HG02973 (cell line): ENCODE measurements around the gene CDH4.

Source experiments
- ATAC-seq: cut with Tn5 transposase; IDR thresholded peaks from one replicate; pipeline ENCODE4 v1.9.1; 2021; ENCODE audit warnings: moderate library complexity; ENCODE audit not compliant: unreplicated experiment

Gene CDH4

GRCh38 chr20:61861054-61861841, 609.2 kb downstream of the CDH4 start:
- ATAC-seq: no peak

- no peak for ATAC-seq
These were observed 609.8 kb downstream of the CDH4 start for GRCh38 chr20:61861858-61862257.

GRCh38 chr20:61862881-61863280, 610.8 kb downstream of the CDH4 start:
- ATAC-seq: no peak

- ATAC-seq: no peak
These were observed 612.4 kb downstream of the CDH4 start for GRCh38 chr20:61864481-61864880.

- ATAC-seq: no peak
These were observed 613.3 kb downstream of the CDH4 start for GRCh38 chr20:61865353-61865752.

GRCh38 chr20:61866165-61866564, 614.1 kb downstream of the CDH4 start:
- no peak for ATAC-seq

GRCh38 chr20:61868006-61868405, 615.9 kb downstream of the CDH4 start:
- no peak for ATAC-seq

- ATAC-seq: no peak
These were observed 616.5 kb downstream of the CDH4 start for GRCh38 chr20:61868466-61869090.

- ATAC-seq: no peak
These were observed 617.9 kb downstream of the CDH4 start for GRCh38 chr20:61869750-61870507.

GRCh38 chr20:61871160-61871559, 619.1 kb downstream of the CDH4 start:
- no peak for ATAC-seq

GRCh38 chr20:61871913-61872312, 619.9 kb downstream of the CDH4 start:
- ATAC-seq: no peak

GRCh38 chr20:61872371-61872900, 620.4 kb downstream of the CDH4 start:
- ATAC-seq: no peak

GRCh38 chr20:61873651-61874420, 621.8 kb downstream of the CDH4 start:
- no peak for ATAC-seq

- no peak for ATAC-seq
These were observed 622.5 kb downstream of the CDH4 start for GRCh38 chr20:61874421-61875068.

- ATAC-seq: no peak
These were observed 623.3 kb downstream of the CDH4 start for GRCh38 chr20:61875221-61875885.

GRCh38 chr20:61875996-61876395, 623.9 kb downstream of the CDH4 start:
- no peak for ATAC-seq

- no peak for ATAC-seq
These were observed 625.1 kb downstream of the CDH4 start for GRCh38 chr20:61876952-61877728.

GRCh38 chr20:61877776-61878477, 625.9 kb downstream of the CDH4 start:
- ATAC-seq: no peak
